Measurements from ENCODE around the gene SHISA6.

The SHISA6 gene

GRCh38 chr17:11383157-11383556 lies 142.1 kb downstream of the SHISA6 start:
- no peak overlapping the region for H3K27ac ChIP-seq
- TF ChIP-seq CTCF (IDR thresholded peaks at IDR 0.05), result no peak
- DNase-seq (ENCODE audit: low spot score), result no peak
- H3K4me3 ChIP-seq, result no peak overlapping the region

- no peak overlapping the region for H3K27ac ChIP-seq
- no peak overlapping the region for H3K4me3 ChIP-seq
- DNase-seq (ENCODE audit: low spot score), result no peak
- no peak for TF ChIP-seq CTCF (IDR thresholded peaks at IDR 0.05)
Observed at GRCh38 chr17:11384131-11384530, 143.1 kb downstream of the SHISA6 start.

- DNase-seq (ENCODE audit: low spot score), result no peak
- H3K27ac ChIP-seq, result no peak overlapping the region
- TF ChIP-seq CTCF (IDR thresholded peaks at IDR 0.05), result no peak
- no peak overlapping the region for H3K4me3 ChIP-seq
Observed at GRCh38 chr17:11387610-11388009, 146.6 kb downstream of the SHISA6 start.

GRCh38 chr17:11388054-11388453 lies 147.0 kb downstream of the SHISA6 start:
- TF ChIP-seq CTCF (IDR thresholded peaks at IDR 0.05), result no peak
- DNase-seq (ENCODE audit: low spot score), result no peak
- Histone ChIP-seq H3K4me3 (no peak overlapping the region), H3K27ac (no peak overlapping the region)

GRCh38 chr17:11389583-11389982 lies 148.6 kb downstream of the SHISA6 start:
- Histone ChIP-seq H3K27ac (no peak overlapping the region), H3K4me3 (no peak overlapping the region)
- no peak for DNase-seq (ENCODE audit: low spot score)
- TF ChIP-seq CTCF (IDR thresholded peaks at IDR 0.05), result no peak

GRCh38 chr17:11391134-11391533 lies 150.1 kb downstream of the SHISA6 start:
- no peak overlapping the region for H3K27ac ChIP-seq
- TF ChIP-seq CTCF (IDR thresholded peaks at IDR 0.05), result no peak
- DNase-seq (ENCODE audit: low spot score), result no peak
- no peak overlapping the region for H3K4me3 ChIP-seq

- no peak for DNase-seq (ENCODE audit: low spot score)
- TF ChIP-seq CTCF (IDR thresholded peaks at IDR 0.05), result no peak
- Histone ChIP-seq H3K4me3 (no peak overlapping the region), H3K27ac (no peak overlapping the region)
Observed at GRCh38 chr17:11404431-11405276, 163.6 kb downstream of the SHISA6 start.
